ENCODE results near the gene RRAGC. TPM values are rescaled to one million over a fixed set of nuclear protein-coding genes. Genes with fewer than 3 reads are reported as not detected.

Gene RRAGC
- total RNA-seq, 1 donor from 2014 or later, result 11.4 TPM

DNA sequence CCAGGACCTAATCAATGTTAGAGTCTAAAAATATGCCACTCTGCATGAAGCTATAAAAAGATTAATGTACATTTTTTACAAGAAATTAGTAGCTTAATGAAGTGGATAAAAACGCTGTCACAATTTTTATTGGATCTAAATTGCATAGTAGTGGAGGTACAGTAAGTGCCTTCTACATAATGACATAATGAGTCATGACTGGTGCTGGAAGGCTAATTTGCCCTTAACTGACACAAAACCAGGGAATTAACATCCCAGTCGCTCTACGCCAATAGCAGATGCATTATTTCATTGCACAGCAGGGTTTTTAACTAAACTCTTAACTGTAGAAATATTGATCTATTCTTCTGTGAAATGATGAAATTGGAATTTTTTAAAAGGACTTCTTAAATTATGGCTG, 33.3 kb downstream of the RRAGC start:
- Histone ChIP-seq H3K4me3 (no peak overlapping the region), H3K36me3 (no peaks in the 10 kb centered on the region), H3K4me2 (no peak overlapping the region), H3K9ac (no peak overlapping the region), H3F3A (ENCODE audit: low read depth) (peaks cover 5% of the 10 kb centered on the region), H2AFZ (replicated peaks) (no peak overlapping the region), H3K27me3 (no peaks in the 10 kb centered on the region), H3K9me3 (ENCODE audit: low read depth) (no peaks in the 10 kb centered on the region), H3K4me1 (peaks cover 10% of the 10 kb centered on the region), H3K79me2 (ENCODE audit: low read depth) (no peaks in the 10 kb centered on the region), H3K27ac (no peak overlapping the region), H4K20me1 (ENCODE audit: low read depth) (no peaks in the 10 kb centered on the region)
- H3K27me3 Mint-ChIP-seq (ENCODE audit: insufficient read depth, low read depth), result peaks cover 6% of the 10 kb centered on the region
- H3K9me3 Mint-ChIP-seq, result no peaks in the 10 kb centered on the region
- no peak overlapping the region for H3K4me3 Mint-ChIP-seq
- no peak overlapping the region for H3K27ac Mint-ChIP-seq
- peaks cover 10% of the 10 kb centered on the region for H3K4me1 Mint-ChIP-seq
- no peak for DNase-seq (ENCODE audit: low spot score)
- no peaks in the 10 kb centered on the region for H3K36me3 Mint-ChIP-seq
- TF ChIP-seq, protein P1, sequence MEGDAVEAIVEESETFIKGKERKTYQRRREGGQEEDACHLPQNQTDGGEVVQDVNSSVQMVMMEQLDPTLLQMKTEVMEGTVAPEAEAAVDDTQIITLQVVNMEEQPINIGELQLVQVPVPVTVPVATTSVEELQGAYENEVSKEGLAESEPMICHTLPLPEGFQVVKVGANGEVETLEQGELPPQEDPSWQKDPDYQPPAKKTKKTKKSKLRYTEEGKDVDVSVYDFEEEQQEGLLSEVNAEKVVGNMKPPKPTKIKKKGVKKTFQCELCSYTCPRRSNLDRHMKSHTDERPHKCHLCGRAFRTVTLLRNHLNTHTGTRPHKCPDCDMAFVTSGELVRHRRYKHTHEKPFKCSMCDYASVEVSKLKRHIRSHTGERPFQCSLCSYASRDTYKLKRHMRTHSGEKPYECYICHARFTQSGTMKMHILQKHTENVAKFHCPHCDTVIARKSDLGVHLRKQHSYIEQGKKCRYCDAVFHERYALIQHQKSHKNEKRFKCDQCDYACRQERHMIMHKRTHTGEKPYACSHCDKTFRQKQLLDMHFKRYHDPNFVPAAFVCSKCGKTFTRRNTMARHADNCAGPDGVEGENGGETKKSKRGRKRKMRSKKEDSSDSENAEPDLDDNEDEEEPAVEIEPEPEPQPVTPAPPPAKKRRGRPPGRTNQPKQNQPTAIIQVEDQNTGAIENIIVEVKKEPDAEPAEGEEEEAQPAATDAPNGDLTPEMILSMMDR (IDR thresholded peaks at IDR 0.05), result no peak
- TF ChIP-seq EZH2 (IDR thresholded peaks at IDR 0.05), result no peak
- no peak for TF ChIP-seq EZH2phosphoT487 (IDR thresholded peaks at IDR 0.05)

GRCh38 chr1:38820860-38821259, 38.7 kb downstream of the RRAGC start:
- H3K27ac ChIP-seq, result no peak overlapping the region
- H3K27me3 ChIP-seq, result peaks cover 49% of the 10 kb centered on the region
- H3K79me2 ChIP-seq (ENCODE audit: low read depth), result no peaks in the 10 kb centered on the region
- H3K36me3 ChIP-seq, result no peaks in the 10 kb centered on the region
- no peak overlapping the region for H2AFZ ChIP-seq (replicated peaks)
- Mint-ChIP-seq H3K36me3 (no peaks in the 10 kb centered on the region), H3K27me3 (ENCODE audit: insufficient read depth, low read depth) (peaks cover 9% of the 10 kb centered on the region), H3K27ac (no peak overlapping the region), H3K4me3 (no peak overlapping the region), H3K4me1 (peaks cover 16% of the 10 kb centered on the region), H3K9me3 (peaks cover 4% of the 10 kb centered on the region)
- no peaks in the 10 kb centered on the region for H3K9me3 ChIP-seq (ENCODE audit: low read depth)
- no peaks in the 10 kb centered on the region for H4K20me1 ChIP-seq (ENCODE audit: low read depth)
- no peak for DNase-seq (ENCODE audit: low spot score)
- no peak overlapping the region for H3K4me2 ChIP-seq
- H3K4me3 ChIP-seq, result no peak overlapping the region
- peaks cover 24% of the 10 kb centered on the region for H3K4me1 ChIP-seq
- peaks cover 5% of the 10 kb centered on the region for H3F3A ChIP-seq (ENCODE audit: low read depth)
- no peak overlapping the region for H3K9ac ChIP-seq
- no peak for TF ChIP-seq EZH2phosphoT487 (IDR thresholded peaks at IDR 0.05)
- TF ChIP-seq, protein P1 (IDR thresholded peaks at IDR 0.05), result no peak
- no peak for TF ChIP-seq EZH2 (IDR thresholded peaks at IDR 0.05)

DNA sequence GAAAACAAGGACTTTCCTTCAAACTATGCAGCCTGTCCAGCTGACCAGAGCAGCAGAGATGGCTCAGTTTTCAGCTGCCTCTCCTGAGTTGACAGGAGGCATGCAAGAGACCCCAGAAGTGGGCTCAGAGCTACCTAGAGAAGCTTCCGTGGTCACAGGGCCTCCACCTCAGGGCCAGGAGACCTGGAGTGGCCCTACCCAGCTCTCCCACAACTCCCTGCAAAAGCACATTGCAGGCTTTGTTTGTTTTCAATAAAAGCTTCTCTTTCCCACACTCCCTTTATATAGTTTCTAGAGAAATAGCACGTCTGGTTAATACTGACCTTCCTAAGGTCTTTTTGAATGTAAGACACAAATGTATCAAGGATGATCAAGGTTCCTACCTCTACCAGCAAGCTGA, 40.1 kb downstream of the RRAGC start:
- TF ChIP-seq, protein P1 (IDR thresholded peaks at IDR 0.05), result no peak
- no peak for TF ChIP-seq EZH2 (IDR thresholded peaks at IDR 0.05)
- TF ChIP-seq EZH2phosphoT487 (IDR thresholded peaks at IDR 0.05), result no peak
- H3K27ac ChIP-seq, result no peak overlapping the region
- no peak for DNase-seq (ENCODE audit: low spot score)
- no peaks in the 10 kb centered on the region for H3K36me3 ChIP-seq
- peaks cover 28% of the 10 kb centered on the region for H3K4me1 ChIP-seq
- peaks cover 16% of the 10 kb centered on the region for H3K27me3 Mint-ChIP-seq (ENCODE audit: insufficient read depth, low read depth)
- H3K4me2 ChIP-seq, result no peak overlapping the region
- H3K4me1 Mint-ChIP-seq, result peaks cover 18% of the 10 kb centered on the region
- H3K27ac Mint-ChIP-seq, result no peak overlapping the region
- H4K20me1 ChIP-seq (ENCODE audit: low read depth), result no peaks in the 10 kb centered on the region
- no peaks in the 10 kb centered on the region for H3K9me3 ChIP-seq (ENCODE audit: low read depth)
- peaks cover 5% of the 10 kb centered on the region for H3F3A ChIP-seq (ENCODE audit: low read depth)
- H3K36me3 Mint-ChIP-seq, result no peaks in the 10 kb centered on the region
- H3K79me2 ChIP-seq (ENCODE audit: low read depth), result no peaks in the 10 kb centered on the region
- H3K9ac ChIP-seq, result no peak overlapping the region
- no peak overlapping the region for H3K4me3 ChIP-seq
- peaks cover 62% of the 10 kb centered on the region for H3K27me3 ChIP-seq
- H2AFZ ChIP-seq (replicated peaks), result no peak overlapping the region
- H3K4me3 Mint-ChIP-seq, result peak overlapping the region; percentile 4
- peaks cover 11% of the 10 kb centered on the region for H3K9me3 Mint-ChIP-seq
